ENCODE results near the gene MKRN1. TPM values are rescaled to one million over a fixed set of nuclear protein-coding genes. Genes with fewer than 3 reads are reported as not detected.

MKRN1 gene
- total RNA-seq, 1 experiment from 2014 or later, result 121 TPM

DNA sequence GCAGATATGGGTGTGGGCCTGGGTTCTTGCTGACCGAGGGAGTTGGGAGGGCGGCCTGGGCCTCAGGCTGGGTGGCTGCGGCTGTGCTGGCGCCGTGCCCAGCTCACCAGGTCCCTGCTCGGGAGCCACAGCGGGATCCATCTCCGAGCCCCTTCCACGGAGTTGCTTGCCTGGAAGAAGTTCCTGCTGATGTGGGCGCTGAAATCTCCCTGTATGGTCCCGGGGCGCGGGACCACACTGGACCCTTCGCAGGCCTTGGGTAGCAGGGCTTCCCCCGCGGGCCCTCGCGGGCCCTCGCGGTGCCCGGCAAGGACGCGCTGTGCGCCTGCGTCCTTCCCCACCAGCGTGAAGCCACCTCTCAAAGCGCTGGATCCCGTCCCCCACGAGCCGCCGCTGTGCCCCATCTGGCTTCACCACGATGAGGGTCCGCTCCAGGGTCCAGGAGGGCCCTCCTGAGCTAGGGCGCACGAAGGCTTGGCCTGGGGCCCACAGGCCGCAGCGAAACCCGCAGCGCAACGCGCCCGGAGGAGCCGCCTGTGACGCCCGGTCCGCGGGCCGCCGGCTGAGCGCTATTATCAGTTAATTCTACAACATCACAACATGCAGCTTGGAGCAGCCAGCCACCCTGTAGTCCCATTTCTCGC, 43.9 kb downstream of the MKRN1 start (continued):
- TF ChIP-seq, protein P1, sequence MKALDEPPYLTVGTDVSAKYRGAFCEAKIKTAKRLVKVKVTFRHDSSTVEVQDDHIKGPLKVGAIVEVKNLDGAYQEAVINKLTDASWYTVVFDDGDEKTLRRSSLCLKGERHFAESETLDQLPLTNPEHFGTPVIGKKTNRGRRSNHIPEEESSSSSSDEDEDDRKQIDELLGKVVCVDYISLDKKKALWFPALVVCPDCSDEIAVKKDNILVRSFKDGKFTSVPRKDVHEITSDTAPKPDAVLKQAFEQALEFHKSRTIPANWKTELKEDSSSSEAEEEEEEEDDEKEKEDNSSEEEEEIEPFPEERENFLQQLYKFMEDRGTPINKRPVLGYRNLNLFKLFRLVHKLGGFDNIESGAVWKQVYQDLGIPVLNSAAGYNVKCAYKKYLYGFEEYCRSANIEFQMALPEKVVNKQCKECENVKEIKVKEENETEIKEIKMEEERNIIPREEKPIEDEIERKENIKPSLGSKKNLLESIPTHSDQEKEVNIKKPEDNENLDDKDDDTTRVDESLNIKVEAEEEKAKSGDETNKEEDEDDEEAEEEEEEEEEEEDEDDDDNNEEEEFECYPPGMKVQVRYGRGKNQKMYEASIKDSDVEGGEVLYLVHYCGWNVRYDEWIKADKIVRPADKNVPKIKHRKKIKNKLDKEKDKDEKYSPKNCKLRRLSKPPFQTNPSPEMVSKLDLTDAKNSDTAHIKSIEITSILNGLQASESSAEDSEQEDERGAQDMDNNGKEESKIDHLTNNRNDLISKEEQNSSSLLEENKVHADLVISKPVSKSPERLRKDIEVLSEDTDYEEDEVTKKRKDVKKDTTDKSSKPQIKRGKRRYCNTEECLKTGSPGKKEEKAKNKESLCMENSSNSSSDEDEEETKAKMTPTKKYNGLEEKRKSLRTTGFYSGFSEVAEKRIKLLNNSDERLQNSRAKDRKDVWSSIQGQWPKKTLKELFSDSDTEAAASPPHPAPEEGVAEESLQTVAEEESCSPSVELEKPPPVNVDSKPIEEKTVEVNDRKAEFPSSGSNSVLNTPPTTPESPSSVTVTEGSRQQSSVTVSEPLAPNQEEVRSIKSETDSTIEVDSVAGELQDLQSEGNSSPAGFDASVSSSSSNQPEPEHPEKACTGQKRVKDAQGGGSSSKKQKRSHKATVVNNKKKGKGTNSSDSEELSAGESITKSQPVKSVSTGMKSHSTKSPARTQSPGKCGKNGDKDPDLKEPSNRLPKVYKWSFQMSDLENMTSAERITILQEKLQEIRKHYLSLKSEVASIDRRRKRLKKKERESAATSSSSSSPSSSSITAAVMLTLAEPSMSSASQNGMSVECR (CRISPR knock-in tag; IDR thresholded peaks at IDR 0.05; ENCODE audit: borderline replicate concordance), result no peak

DNA sequence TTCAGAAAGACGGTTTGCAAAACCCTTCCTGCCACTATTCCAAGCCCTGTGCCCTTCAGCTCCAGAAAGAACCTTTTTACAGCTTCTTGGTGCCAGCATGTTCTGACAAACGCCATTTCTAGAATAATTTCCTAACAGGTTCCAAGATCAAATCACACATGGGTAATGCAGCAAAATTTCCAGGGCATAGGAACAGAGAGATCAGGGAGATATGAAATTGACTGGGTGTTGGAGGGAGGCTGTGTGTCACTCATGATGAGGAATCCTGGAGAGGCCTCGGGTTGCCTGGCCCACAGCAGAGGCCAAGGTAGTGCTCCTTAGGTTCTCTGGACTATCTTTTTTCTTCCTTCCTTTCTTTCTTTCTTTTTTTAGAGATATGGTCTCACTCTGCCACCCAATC, 45.9 kb downstream of the MKRN1 start:
- POLR2A ChIA-PET, result no interaction called here

More for the DNA sequence above, 45.9 kb downstream of the MKRN1 start:
- Mint-ChIP-seq H3K4me3 (no peak overlapping the region), H3K4me1 (no peaks in the 10 kb centered on the region), H3K27me3 (ENCODE audit: low read depth) (no peaks in the 10 kb centered on the region), H3K36me3 (peaks cover 9% of the 10 kb centered on the region; the same call in 1 of the 2 replicates), H3K9me3 (no peaks in the 10 kb centered on the region), H3K27ac (0 out of 2 replicates have a peak overlapping the region, but pooled peaks have one; percentile 37)
- ATAC-seq (no peak), DNase-seq (ENCODE audit: low spot score) (no peak)
- TF ChIP-seq ZNF671 (CRISPR knock-in tag; IDR thresholded peaks at IDR 0.05) (no peak), JUN (CRISPR knock-in tag; IDR thresholded peaks at IDR 0.05) (no peak), ZNF317 (CRISPR knock-in tag; IDR thresholded peaks at IDR 0.05; ENCODE audit: borderline replicate concordance, low read depth) (no peak), KAT7 (CRISPR knock-in tag; IDR thresholded peaks at IDR 0.05; ENCODE audit: borderline replicate concordance) (no peak), SMAD3 (CRISPR knock-in tag; IDR thresholded peaks at IDR 0.05; ENCODE audit: borderline replicate concordance) (no peak), NR1H2 (CRISPR knock-in tag; IDR thresholded peaks at IDR 0.05) (no peak), ZNF396 (CRISPR knock-in tag; IDR thresholded peaks at IDR 0.05; ENCODE audit: borderline replicate concordance) (no peak), JAZF1 (CRISPR knock-in tag; IDR thresholded peaks at IDR 0.05) (no peak), ESRRA (CRISPR knock-in tag; IDR thresholded peaks at IDR 0.05; ENCODE audit: borderline replicate concordance) (no peak)
- TF ChIP-seq, protein P2, sequence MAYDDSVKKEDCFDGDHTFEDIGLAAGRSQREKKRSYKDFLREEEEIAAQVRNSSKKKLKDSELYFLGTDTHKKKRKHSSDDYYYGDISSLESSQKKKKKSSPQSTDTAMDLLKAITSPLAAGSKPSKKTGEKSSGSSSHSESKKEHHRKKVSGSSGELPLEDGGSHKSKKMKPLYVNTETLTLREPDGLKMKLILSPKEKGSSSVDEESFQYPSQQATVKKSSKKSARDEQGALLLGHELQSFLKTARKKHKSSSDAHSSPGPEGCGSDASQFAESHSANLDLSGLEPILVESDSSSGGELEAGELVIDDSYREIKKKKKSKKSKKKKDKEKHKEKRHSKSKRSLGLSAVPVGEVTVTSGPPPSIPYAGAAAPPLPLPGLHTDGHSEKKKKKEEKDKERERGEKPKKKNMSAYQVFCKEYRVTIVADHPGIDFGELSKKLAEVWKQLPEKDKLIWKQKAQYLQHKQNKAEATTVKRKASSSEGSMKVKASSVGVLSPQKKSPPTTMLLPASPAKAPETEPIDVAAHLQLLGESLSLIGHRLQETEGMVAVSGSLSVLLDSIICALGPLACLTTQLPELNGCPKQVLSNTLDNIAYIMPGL (CRISPR knock-in tag; IDR thresholded peaks at IDR 0.05), result no peak
- TF ChIP-seq, protein P3, sequence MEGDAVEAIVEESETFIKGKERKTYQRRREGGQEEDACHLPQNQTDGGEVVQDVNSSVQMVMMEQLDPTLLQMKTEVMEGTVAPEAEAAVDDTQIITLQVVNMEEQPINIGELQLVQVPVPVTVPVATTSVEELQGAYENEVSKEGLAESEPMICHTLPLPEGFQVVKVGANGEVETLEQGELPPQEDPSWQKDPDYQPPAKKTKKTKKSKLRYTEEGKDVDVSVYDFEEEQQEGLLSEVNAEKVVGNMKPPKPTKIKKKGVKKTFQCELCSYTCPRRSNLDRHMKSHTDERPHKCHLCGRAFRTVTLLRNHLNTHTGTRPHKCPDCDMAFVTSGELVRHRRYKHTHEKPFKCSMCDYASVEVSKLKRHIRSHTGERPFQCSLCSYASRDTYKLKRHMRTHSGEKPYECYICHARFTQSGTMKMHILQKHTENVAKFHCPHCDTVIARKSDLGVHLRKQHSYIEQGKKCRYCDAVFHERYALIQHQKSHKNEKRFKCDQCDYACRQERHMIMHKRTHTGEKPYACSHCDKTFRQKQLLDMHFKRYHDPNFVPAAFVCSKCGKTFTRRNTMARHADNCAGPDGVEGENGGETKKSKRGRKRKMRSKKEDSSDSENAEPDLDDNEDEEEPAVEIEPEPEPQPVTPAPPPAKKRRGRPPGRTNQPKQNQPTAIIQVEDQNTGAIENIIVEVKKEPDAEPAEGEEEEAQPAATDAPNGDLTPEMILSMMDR (IDR thresholded peaks at IDR 0.05), result no peak
- TF ChIP-seq, protein P4, sequence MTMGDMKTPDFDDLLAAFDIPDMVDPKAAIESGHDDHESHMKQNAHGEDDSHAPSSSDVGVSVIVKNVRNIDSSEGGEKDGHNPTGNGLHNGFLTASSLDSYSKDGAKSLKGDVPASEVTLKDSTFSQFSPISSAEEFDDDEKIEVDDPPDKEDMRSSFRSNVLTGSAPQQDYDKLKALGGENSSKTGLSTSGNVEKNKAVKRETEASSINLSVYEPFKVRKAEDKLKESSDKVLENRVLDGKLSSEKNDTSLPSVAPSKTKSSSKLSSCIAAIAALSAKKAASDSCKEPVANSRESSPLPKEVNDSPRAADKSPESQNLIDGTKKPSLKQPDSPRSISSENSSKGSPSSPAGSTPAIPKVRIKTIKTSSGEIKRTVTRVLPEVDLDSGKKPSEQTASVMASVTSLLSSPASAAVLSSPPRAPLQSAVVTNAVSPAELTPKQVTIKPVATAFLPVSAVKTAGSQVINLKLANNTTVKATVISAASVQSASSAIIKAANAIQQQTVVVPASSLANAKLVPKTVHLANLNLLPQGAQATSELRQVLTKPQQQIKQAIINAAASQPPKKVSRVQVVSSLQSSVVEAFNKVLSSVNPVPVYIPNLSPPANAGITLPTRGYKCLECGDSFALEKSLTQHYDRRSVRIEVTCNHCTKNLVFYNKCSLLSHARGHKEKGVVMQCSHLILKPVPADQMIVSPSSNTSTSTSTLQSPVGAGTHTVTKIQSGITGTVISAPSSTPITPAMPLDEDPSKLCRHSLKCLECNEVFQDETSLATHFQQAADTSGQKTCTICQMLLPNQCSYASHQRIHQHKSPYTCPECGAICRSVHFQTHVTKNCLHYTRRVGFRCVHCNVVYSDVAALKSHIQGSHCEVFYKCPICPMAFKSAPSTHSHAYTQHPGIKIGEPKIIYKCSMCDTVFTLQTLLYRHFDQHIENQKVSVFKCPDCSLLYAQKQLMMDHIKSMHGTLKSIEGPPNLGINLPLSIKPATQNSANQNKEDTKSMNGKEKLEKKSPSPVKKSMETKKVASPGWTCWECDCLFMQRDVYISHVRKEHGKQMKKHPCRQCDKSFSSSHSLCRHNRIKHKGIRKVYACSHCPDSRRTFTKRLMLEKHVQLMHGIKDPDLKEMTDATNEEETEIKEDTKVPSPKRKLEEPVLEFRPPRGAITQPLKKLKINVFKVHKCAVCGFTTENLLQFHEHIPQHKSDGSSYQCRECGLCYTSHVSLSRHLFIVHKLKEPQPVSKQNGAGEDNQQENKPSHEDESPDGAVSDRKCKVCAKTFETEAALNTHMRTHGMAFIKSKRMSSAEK (CRISPR knock-in tag; IDR thresholded peaks at IDR 0.05; ENCODE audit: borderline replicate concordance), result no peak
- CTCF ChIA-PET, result interaction anchor here (1.0 kb wide), 1 partner anchor 10 kb away, joined by 3 read pairs; no protein-coding TSS in a partner anchor
